LNCAP (cell line): ENCODE data around the gene OPTC.

ENCODE experiments used
- CTCF ChIP-seq: fragments of 450-650 bp; IDR thresholded peaks from 2 replicates; pipeline ENCODE4 v1.5.1; 2017; ENCODE audit warnings: mild to moderate bottlenecking

OPTC gene

GRCh38 chr1:203508463-203509073 is 14.6 kb downstream of the OPTC start:
- TF ChIP-seq CTCF = no peak

GRCh38 chr1:203509135-203509534 is 15.2 kb downstream of the OPTC start:
- TF ChIP-seq CTCF = no peak

- no peak for TF ChIP-seq CTCF
Observed at GRCh38 chr1:203511513-203511912, 17.6 kb downstream of the OPTC start.

- TF ChIP-seq CTCF = no peak
Observed at GRCh38 chr1:203511930-203512329, 18.0 kb downstream of the OPTC start.

- TF ChIP-seq CTCF = no peak
Observed at GRCh38 chr1:203512517-203512847, 18.5 kb downstream of the OPTC start.

- no peak for TF ChIP-seq CTCF
Observed at GRCh38 chr1:203512848-203513584, 19.1 kb downstream of the OPTC start.

- no peak for TF ChIP-seq CTCF
Observed at GRCh38 chr1:203513585-203514031, 19.7 kb downstream of the OPTC start.

GRCh38 chr1:203516184-203516583 is 22.2 kb downstream of the OPTC start:
- TF ChIP-seq CTCF = no peak
